ENCODE measurements around the gene WASF2.
"Not testable (repeated sequence)": the region's sequence is repeated elsewhere in the genome, so short reads cannot be mapped to it uniquely, and the experiment has no call there.

WASF2 gene

DNA sequence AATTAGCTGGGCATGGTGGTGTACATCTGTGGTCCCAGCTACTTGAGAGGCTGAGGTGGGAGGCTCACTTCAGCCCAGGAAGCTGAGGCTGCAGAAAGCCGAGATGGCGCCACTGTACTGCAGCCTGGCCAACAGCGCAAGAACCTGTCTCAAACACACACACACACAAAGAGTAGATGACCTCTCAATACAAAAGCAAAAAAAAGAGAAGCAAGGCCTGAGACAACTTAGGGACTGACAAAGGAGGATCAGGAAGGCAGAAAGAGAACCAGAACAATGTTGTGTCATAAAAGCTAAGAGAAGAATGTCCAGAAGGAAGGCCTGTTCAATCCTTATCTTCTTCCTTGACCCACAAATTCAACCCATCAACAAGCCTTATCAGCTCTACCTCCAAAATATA lies 18.5 kb downstream of the WASF2 start:
- DNase-seq (ENCODE audit: low read depth, low spot score), result no peak
- H3K4me3 ChIP-seq (ENCODE audit: low read length), result no peak overlapping the region

GRCh38 chr1:27469334-27469733 lies 20.6 kb downstream of the WASF2 start:
- no peak overlapping the region for H3K4me3 ChIP-seq (ENCODE audit: low read length)
- DNase-seq (ENCODE audit: low read depth, low spot score), result no peak

DNA sequence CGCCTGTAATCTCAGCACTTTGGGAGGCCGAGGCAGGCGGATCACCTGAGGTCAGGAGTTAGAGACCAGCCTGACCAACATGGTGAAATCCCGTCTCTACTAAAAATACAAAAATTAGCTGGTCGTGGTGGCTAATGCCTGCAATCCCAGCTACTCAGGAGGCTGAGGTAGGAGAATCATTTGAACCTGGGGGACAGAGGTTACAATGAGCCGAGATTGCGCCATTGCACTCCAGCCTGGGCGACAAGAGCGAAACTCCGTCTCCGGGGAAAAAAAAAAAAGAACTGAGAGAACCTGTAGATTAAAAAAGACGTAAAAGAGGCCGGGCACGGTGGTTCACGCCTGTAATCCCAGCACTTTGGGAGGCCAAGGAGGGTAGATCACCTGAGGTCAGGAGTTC lies 21.6 kb downstream of the WASF2 start:
- H3K4me3 ChIP-seq (ENCODE audit: low read length); DNase-seq (ENCODE audit: low read depth, low spot score): not testable (repeated sequence)

DNA sequence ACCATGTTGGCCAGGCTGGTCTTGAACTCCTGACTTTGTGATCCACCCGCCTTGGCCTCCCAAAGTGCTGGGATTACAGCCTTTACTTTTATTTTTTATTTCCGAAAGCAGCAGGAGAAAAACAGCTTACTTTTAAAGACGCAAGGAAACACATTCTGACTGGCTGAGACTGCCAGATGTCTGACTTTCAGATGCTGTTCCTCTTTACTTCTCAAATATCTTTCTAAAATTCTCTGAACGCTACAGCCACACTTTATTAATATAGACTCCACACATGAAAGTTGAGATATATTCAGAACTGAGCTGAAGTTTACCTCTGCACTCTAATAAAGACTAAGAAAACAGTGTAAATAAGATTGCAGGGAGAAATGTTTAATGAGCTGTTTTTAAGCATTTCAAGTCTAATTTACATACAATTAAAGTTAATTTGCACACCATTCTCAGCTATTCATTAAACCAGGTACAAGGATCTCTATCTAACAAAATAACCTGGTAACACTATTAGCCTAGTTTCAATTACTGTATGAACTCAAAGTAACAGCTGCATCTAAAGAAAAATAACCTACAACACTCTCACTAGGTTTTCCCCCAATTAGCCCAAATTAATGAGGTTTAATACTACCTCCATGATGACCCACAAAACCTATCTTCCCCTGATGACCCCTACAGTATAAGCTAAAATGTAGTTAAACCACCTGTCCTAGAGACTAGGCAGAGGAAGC lies 24.9 kb downstream of the WASF2 start:
- no peak overlapping the region for H3K4me3 ChIP-seq (ENCODE audit: low read length)
- no peak for DNase-seq (ENCODE audit: low read depth, low spot score)

DNA sequence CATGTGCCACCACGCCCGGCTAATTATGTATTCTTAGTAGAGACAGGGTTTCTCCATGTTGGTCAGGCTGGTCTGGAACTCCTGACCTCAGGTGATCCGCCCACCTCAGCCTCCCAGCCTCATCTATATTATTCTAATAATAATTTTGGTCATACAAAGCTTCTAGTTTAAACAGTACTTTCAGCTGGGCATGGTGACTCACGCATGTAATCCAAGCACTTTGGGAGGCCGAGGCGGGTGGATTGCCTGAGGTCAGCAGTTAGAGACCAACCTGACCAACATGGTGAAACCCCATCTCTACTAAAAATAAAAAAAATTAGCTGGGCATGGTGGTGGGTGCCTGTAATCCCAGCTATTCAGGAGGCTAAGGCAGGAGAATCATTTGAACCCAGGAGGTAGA lies 26.1 kb downstream of the WASF2 start:
- not testable (repeated sequence) for DNase-seq (ENCODE audit: low read depth, low spot score); H3K4me3 ChIP-seq (ENCODE audit: low read length)

- not testable (repeated sequence) for H3K4me3 ChIP-seq (ENCODE audit: low read length); DNase-seq (ENCODE audit: low read depth, low spot score)
These were observed 31.4 kb downstream of the WASF2 start for GRCh38 chr1:27458521-27458920.

DNA sequence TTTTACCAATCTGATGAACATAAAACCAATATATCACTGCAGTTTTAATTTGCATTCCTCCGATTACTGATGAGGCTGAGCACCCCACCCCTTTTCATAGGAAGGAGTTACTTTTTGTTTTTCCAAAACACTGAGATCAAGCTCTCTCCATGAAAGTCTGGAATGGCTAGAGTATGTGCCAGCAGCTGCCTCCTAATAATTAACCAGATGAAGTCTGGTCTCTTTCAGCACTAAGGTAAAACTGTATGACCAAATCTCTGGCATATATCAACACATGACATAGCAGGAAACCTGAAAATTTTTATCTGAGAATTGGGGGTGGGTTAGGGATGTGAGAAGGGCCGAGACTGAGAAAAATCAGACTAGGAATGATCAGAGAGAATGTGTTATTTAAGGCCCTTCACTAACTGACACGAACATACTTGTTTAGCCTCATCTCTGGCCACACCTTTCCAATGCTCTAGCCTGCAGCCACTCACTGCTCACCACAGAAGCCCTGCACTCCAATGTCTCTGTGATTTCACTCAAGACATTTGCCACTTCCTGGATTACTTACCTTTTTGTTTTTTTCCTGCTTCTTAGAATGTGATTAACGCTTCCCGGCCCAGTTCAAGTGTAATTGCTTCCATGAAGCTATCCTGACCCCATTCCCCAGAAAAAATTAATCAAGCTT lies 34.7 kb downstream of the WASF2 start:
- H3K4me3 ChIP-seq (ENCODE audit: low read length), result no peak overlapping the region
- peak; percentile 44 for DNase-seq (ENCODE audit: low read depth, low spot score)

GRCh38 chr1:27454610-27455009 lies 35.4 kb downstream of the WASF2 start:
- no peak for DNase-seq (ENCODE audit: low read depth, low spot score)
- no peak overlapping the region for H3K4me3 ChIP-seq (ENCODE audit: low read length)

DNA sequence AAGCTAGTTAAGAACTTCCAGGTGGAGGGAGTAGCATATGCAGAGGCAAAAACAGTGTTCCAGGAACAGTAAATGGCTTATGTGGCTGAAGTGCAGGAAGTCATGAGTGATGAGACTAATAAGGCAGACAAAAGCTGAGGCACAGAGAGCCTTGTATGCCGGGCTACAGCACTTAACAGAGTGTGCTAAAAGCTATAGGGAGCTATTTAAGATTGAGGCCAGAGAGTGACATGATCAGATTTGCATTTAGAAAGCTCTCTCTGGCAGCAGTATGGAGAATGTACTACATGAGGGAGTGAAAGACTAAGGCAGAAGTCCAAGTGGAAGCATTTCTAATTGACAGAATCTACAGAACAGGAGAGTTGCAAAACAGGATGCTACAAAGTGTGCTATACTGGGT lies 38.6 kb downstream of the WASF2 start:
- H3K4me3 ChIP-seq (ENCODE audit: low read length), result no peak overlapping the region
- DNase-seq (ENCODE audit: low read depth, low spot score), result no peak

- no peak for DNase-seq (ENCODE audit: low read depth, low spot score)
- H3K4me3 ChIP-seq (ENCODE audit: low read length), result no peak overlapping the region
These were observed 41.0 kb downstream of the WASF2 start for GRCh38 chr1:27448982-27449381.

DNA sequence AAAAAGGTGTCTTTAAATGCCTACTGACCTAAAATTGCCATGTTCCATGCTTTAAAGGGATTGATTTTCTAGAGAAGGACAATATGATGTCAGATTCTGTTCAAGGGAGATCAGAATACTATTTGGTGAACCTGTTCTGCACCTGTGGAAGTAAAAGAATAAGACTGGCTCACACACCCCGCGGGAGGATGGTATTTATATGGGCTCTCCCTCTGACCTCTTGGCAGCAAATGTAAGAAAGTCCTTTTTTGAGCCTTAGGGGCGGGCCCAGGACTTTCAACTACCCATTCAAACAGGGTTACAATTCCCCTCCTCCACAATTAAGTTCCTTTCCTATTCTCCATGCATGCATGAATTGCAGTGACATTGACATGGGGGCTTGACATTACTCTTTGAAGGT lies 42.1 kb downstream of the WASF2 start:
- H3K4me3 ChIP-seq (ENCODE audit: low read length), result no peak overlapping the region
- no peak for DNase-seq (ENCODE audit: low read depth, low spot score)

DNA sequence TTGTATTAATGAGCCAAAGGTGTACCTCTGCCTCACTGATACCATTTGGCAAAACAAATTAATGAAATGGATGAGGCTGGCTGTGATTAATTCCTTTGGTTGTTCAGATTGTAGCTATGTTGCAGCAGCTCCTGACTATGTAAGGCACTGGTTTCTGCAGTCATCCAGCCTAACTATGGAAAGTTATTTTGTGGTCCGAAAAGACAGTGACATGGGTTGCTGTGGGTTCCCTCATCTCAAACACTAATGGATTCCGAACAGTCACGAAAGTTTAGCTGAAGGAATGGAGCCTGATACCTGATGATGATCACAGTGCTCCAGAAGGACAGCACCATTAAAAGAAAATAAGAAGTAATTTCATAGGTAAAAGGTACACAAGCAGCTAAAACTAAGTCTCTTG lies 42.6 kb downstream of the WASF2 start:
- no peak overlapping the region for H3K4me3 ChIP-seq (ENCODE audit: low read length)
- no peak for DNase-seq (ENCODE audit: low read depth, low spot score)

GRCh38 chr1:27446496-27447020 lies 43.4 kb downstream of the WASF2 start:
- H3K4me3 ChIP-seq (ENCODE audit: low read length), result no peak overlapping the region
- no peak for DNase-seq (ENCODE audit: low read depth, low spot score)

- no peak for DNase-seq (ENCODE audit: low read depth, low spot score)
- no peak overlapping the region for H3K4me3 ChIP-seq (ENCODE audit: low read length)
These were observed 44.6 kb downstream of the WASF2 start for GRCh38 chr1:27445177-27445936.

- no peak for DNase-seq (ENCODE audit: low read depth, low spot score)
- no peak overlapping the region for H3K4me3 ChIP-seq (ENCODE audit: low read length)
These were observed 45.3 kb downstream of the WASF2 start for GRCh38 chr1:27444632-27445031.

GRCh38 chr1:27439150-27439549 lies 50.8 kb downstream of the WASF2 start:
- H3K4me3 ChIP-seq (ENCODE audit: low read length), result no peak overlapping the region
- DNase-seq (ENCODE audit: low read depth, low spot score), result no peak

DNA sequence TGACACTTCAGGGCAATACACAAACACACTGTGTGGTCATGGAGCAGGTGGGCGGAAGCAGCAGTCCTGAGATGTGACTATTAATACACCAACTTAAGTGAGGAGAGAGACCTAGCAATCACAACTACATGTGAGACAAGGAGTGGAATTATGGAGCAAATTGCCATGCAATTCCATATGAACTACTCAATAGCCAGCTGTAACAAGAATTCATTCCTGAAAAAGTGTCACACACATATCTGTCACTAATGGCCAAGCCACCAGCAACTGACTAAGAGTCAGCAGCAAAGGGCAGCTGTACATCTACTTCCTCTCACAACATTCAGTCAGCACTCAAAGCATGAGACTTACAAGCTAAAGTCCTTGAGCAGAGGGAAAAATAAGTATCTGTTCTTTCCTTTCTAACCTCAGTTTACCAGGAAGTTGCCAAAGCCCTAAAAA lies 51.3 kb downstream of the WASF2 start:
- no peak for DNase-seq (ENCODE audit: low read depth, low spot score)
- no peak overlapping the region for H3K4me3 ChIP-seq (ENCODE audit: low read length)

DNA sequence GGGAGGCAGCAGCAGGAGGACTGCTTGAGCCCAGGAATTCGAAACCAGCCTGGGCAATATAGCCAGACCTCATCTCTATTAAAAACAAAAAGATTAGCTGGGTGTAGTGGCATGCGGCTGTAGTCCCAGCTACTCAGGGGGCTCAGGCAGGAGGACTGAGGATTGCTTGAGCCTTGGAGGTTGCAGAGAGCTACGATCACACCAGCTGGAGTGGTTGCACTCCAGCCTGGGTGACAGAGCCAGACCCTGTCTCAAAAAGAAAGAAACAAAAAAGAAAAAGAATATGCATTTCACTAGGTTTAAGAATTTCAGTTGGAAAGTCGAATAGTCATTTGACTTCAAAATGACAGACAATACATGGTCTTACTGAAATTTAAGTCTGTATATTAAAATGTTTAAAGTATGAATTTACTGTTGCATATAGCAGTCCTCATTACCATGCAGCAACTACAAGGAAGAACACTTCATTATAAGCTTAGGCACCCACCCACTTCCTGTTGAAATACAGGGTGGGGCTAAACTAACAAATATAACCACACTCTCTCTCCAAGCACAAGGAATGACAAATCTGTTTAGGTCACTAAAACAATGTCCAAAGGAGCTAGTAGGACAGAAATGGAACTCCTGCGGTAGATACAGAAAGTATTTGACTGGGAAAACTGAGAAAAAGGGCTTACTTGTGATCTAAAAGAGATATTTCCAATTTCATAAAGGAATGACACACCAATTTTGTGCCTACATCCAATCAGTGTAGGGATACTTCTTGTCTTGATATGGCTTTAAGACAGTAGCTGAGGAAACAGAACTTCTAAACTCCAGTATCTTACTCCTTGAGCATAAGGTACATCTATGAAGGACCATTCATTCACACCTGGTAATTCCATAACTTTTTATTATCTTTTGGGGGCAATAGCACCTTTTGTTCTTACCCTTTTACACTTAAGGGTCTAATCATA lies 53.5 kb downstream of the WASF2 start:
- peak overlapping the region; percentile 13 for H3K4me3 ChIP-seq (ENCODE audit: low read length)
- peak; percentile 71 for DNase-seq (ENCODE audit: low read depth, low spot score)

Data from Jurkat, Clone E6-1 (cell line).